ENCODE measurements around the gene OVOL3. TPM values are rescaled to one million over a fixed set of nuclear protein-coding genes. Genes with fewer than 3 reads are reported as not detected.

OVOL3 gene
- total RNA-seq, 1 donor, result not detected

DNA sequence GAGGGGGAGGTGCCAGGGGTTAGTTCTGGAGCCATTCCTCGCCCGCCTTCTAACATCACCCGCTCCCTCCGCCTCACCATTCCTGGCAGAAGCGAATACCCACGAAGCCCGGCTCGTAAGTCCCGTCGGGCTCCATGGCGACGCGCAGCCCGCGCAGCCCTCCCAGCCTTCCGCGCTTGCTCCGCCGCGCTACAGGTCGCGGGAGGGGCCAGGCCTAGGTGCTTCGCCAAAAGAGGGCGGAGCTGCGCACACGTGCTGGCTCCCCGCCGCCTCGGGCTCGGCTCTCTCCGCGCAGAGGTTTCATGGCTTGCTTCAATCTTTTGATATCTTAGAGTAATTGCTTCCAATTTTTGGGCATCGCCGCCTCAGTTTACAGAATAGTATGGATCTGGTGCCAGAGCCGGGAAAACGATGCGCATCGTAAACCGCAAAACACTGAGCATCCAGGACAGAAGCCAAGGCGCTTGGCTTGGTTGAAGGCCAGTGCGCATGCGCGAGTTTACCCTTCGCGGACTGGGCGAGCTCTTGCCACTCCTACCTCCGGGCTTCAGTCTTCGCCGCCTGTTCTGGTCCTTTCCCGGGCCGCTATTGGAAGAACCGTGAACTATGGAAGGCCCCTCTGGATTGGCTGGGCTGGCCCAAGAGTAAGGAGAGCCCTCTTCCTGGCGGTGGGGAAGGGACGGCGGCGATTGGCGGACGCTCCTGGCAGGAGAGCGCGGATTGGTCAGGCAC is 3.9 kb downstream of the OVOL3 start, which contains the start of gene POLR2I:
Gene POLR2I, minus strand, starts transcription at position 155 of the 732 bp plus-strand sequence. Its CDS starts 19 bp downstream, at position 136.
- peak; percentile 100 for DNase-seq (ENCODE audit: low read depth)
- TF ChIP-seq, protein P1, sequence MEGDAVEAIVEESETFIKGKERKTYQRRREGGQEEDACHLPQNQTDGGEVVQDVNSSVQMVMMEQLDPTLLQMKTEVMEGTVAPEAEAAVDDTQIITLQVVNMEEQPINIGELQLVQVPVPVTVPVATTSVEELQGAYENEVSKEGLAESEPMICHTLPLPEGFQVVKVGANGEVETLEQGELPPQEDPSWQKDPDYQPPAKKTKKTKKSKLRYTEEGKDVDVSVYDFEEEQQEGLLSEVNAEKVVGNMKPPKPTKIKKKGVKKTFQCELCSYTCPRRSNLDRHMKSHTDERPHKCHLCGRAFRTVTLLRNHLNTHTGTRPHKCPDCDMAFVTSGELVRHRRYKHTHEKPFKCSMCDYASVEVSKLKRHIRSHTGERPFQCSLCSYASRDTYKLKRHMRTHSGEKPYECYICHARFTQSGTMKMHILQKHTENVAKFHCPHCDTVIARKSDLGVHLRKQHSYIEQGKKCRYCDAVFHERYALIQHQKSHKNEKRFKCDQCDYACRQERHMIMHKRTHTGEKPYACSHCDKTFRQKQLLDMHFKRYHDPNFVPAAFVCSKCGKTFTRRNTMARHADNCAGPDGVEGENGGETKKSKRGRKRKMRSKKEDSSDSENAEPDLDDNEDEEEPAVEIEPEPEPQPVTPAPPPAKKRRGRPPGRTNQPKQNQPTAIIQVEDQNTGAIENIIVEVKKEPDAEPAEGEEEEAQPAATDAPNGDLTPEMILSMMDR (IDR thresholded peaks at IDR 0.05; ENCODE audit: insufficient read depth, low read length), result no peak
- H3K4me3 ChIP-seq (ENCODE audit: low read depth, low read length), result peak within 1 kb of the TSS; percentile 82

DNA sequence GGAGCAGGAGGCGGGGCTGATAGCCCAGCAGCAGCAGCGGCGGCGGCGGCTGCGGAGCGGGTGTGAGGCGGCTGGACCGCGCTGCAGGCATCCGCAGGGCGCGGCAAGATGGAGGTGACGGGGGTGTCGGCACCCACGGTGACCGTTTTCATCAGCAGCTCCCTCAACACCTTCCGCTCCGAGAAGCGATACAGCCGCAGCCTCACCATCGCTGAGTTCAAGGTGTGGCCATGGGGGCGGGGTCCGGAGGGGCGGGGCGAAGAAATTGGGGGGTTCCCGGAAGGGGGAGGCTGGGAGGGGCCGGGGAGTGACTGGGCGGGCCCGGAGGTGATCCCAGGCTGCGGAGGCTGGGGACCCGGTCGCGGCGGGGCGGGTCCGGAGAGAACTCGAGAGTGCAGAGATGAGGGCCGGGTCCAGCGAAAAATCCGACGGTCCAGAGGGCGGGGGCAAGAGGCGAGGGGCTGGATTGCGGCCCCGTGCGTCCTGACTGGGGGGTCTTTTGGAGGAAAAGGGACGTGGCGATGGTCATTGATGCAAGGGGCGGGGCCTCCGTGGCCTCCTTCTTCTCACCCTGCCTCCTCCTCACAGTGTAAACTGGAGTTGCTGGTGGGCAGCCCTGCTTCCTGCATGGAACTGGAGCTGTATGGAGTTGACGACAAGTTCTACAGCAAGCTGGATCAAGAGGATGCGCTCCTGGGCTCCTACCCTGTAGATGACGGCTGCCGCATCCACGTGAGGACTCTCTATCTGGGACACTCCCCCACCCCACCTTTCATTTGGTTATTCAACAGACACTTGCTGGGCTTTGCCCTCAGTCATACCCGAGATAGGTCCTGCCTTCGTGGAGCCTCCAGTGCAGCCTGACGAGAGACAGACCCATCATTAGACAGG is 4.8 kb downstream of the OVOL3 start, which contains the start of gene TBCB:
Gene TBCB, plus strand, starts transcription at position 16 of the 891 bp plus-strand sequence. Its CDS starts 93 bp downstream, at position 109.
- TF ChIP-seq, protein P1 (IDR thresholded peaks at IDR 0.05; ENCODE audit: insufficient read depth, low read length), result no peak
- DNase-seq (ENCODE audit: low read depth), result peak; percentile 29
- H3K4me3 ChIP-seq (ENCODE audit: low read depth, low read length), result peak within 1 kb of the TSS; percentile 82

DNA sequence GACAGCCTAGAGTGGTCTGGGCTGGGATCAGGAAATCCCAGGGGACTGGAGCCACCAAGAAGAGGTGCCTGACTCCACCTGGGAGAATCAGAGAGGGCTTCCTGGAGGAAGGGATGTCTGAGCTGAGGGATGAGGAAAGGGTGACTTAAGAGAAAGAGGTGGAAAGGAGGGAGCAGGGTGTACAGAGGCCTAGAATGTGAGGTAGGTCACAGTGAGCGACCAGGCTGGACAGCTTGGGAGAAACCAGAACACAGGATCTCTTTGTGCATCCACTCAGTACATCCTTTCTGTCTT is 5.3 kb downstream of the OVOL3 start:
- no peak for DNase-seq (ENCODE audit: low read depth)
- TF ChIP-seq, protein P1 (IDR thresholded peaks at IDR 0.05; ENCODE audit: insufficient read depth, low read length), result no peak

DNA sequence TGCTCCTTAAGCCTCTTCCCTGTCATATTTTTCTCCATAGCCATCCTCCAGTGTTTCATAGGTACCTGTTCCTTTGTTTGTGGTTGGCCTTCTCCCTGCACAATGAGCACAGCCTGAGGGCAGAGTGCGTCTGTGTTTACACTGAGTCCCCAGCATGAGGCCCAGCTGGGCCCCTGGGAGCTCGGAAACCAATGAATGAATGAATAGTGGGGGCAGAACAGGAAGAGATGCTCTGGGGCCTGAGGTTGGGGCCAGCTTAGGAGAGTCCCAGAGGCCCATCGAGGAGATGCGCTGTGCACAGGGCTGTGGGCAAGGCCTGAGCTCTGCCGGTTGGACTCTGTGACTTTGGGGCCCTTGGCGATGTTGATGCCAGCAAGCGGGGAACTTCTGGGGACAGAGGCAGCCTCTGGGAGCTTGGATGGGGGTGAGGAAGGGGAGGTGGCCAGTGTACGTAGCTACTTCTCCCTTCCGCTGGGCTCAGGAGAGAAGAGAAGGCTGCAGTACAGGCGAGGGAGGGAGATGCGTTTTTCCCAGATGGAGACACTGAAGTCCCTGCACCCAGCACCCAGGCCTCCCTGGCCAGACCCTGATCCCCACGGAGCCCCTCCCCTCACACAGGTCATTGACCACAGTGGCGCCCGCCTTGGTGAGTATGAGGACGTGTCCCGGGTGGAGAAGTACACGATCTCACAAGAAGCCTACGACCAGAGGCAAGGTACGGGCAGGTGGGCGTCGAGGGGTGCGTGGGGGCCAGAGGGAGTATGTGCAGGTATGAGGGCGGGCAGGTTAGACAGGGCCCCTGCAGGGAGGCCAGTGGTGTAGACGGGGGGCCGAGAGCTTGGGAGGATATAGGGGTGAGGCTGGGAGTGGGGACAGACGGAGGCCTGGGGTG is 9.4 kb downstream of the OVOL3 start:
- TF ChIP-seq, protein P1 (IDR thresholded peaks at IDR 0.05; ENCODE audit: insufficient read depth, low read length), result no peak
- H3K4me3 ChIP-seq (ENCODE audit: low read depth, low read length), result no peak overlapping the region
- DNase-seq (ENCODE audit: low read depth), result no peak

More for the DNA sequence above, 5.3 kb downstream of the OVOL3 start:
- H3K4me3 ChIP-seq (ENCODE audit: low read depth, low read length), result peak overlapping the region; percentile 82

DNA sequence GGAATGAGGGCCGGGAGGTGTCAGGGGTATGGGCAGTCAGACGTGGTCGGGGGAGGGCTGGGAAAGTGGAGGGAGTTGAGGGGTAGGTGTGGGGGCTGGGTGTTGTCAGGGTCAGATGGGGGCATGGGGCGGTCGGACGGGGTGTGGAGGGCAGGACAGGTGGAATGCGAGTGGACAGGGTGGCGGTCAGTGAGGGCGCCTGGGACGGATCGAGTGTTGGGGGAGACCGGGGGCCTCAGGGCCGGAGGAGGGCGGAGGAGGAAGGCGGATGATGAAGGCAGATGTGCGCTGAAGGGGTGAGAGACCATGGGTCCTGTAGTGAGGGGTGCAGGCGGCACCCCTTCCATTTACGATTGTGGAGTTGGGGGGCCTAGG is 10.0 kb downstream of the OVOL3 start:
- DNase-seq (ENCODE audit: low read depth), result no peak
- TF ChIP-seq, protein P1 (IDR thresholded peaks at IDR 0.05; ENCODE audit: insufficient read depth, low read length), result no peak
- no peak overlapping the region for H3K4me3 ChIP-seq (ENCODE audit: low read depth, low read length)

DNA sequence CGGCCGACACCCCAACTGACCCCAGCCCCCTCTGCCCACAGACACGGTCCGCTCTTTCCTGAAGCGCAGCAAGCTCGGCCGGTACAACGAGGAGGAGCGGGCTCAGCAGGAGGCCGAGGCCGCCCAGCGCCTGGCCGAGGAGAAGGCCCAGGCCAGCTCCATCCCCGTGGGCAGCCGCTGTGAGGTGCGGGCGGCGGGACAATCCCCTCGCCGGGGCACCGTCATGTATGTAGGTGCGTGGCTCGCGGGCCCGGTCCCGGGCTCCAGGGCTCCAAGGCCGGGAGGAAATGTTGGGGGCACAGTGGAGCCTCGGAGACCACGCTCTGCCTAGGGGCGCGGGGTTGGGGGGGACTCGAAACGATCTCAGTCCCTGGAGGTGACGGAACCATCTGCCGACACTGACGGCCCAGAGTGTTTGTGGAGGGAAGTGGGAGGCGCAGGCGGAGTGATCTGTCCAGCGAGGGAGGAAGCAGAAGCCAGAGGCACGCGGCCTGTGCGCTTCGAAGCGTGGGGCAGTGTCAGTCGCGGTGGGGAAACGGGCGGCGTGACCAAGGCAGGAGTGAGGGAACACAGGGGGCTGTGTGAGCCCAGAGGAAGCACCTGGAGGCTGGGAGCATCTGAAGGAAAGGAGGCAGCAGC is 10.7 kb downstream of the OVOL3 start:
- DNase-seq (ENCODE audit: low read depth), result no peak
- H3K4me3 ChIP-seq (ENCODE audit: low read depth, low read length), result no peak overlapping the region
- TF ChIP-seq, protein P1 (IDR thresholded peaks at IDR 0.05; ENCODE audit: insufficient read depth, low read length), result no peak

Measured in fibroblast of the aortic adventitia (primary cell).